Ovary (tissue), 9 donors: Measurements from ENCODE around the gene SLC6A9. TPM values are rescaled to one million over a fixed set of nuclear protein-coding genes. Genes with fewer than 3 reads are reported as not detected.

Experiments used
- DNase-seq, 5 donors: peaks; one replicate each; pipeline ENCODE4 v3.0.0-alpha.2; 2019 to 2020
- H3K27ac ChIP-seq, 2 donors: fragments of 200-600 bp; one replicate each; pipeline versions ENCODE4 v1.5.1 to v1.8.0; 2019 to 2022
- H3K27me3 ChIP-seq: fragments of 200-600 bp; one replicate; pipeline ENCODE4 v1.8.0; 2022
- H3K36me3 ChIP-seq: fragments of 200-600 bp; sonication (generic); one replicate; pipeline ENCODE4 v1.5.1; 2019
- H3K4me1 ChIP-seq: one replicate; pipeline ENCODE4 v1.8.1; 2013; ENCODE audit warnings: mild to moderate bottlenecking, moderate library complexity; ENCODE audit not compliant: insufficient read depth
- H3K4me3 ChIP-seq: fragments of 200-600 bp; sonication (generic); one replicate; pipeline ENCODE4 v1.5.1; 2017
- H3K9me3 ChIP-seq, 2 donors: fragments of 200-600 bp in 1 of 2; sonication (generic) in 1 of 2; one replicate each; pipeline versions ENCODE4 v1.5.1 to v1.8.1; 2013 to 2019; ENCODE audit warnings: mild to moderate bottlenecking in 1 of 2, moderate library complexity in 1 of 2
- EP300 ChIP-seq: sonication (generic); formaldehyde crosslinking; IDR thresholded peaks from one replicate; pipeline ENCODE4 v1.6.1; 2017; ENCODE audit warnings: antibody characterized with exemption
- POLR2A ChIP-seq: fragments of 450-650 bp; IDR thresholded peaks from one replicate; pipeline ENCODE4 v1.6.1; 2017; ENCODE audit warnings: antibody characterized with exemption, mild to moderate bottlenecking, moderate library complexity
- WGBS, 3 donors: extraction: QIAGEN DNeasy Blood & Tissue Kit in 1 of 3; methylation state at CpG; one replicate each; pipeline versions ENCODE4 v1.1.5 to v1.1.7; 2013 to 2017; 5-methylcytosine and 5-hydroxymethylcytosine counted together
- intact Hi-C, 4 donors: fragments of 100-400 bp; cut with DNase I; formaldehyde crosslinking; loops; one replicate each; pipeline versions ENCODE4 v1.11.0 to v1.15.1; 2022 to 2023
- polyA plus RNA-seq, 2 donors: library from polyadenylated mRNA; stranded (reverse); fragments of 200-250 nt in 1 of 2; fragments of 350-450 nt in 1 of 2; fragmentation: Illumina TruSeq in 1 of 2; extraction: RNeasy Lipid Tissue Mini Kit (QIAGEN cat#74804) in 1 of 2; gene quantifications; one replicate each; pipeline ENCODE4 v1.2.3, GENCODE V29; 2013 to 2014
- total RNA-seq, 7 donors: library from RNA; depleted of rRNA in 2 of 7; stranded (reverse); fragments of >200 nt in 2 of 7; fragmentation: NEBNext Ultra II Directional in 3 of 7; extraction: Animal tissue kit (Norgen Biotek cat#: 25700) in 3 of 7; gene quantifications; one replicate each; pipeline versions ENCODE4 v1.1.0 to v1.2.4, GENCODE V29; 2016 to 2023
- TF ChIP-seq, protein P1 (sequence below), 3 donors: fragments of 450-650 bp in 2 of 3; fragments of 200-600 bp in 1 of 3; IDR thresholded peaks; one replicate each; pipeline versions ENCODE4 v1.5.1 to v1.8.0; 2016 to 2022; ENCODE audit warnings: antibody characterized with exemption in 3 of 3, mild to moderate bottlenecking in 1 of 3
- donor health status: DM: no; HTN: no; CAD: no; lungs with moderate emphysema.
- donor health status: DM: no; HTN: no; CAD: no.
- donor health status: Bipolar disorder and iron deficiency.
- donor health status: DM: yes; HTN: yes; CAD: no.
- donor health status: DM: no; HTN: no; CAD: no.
- donor health status: DM: yes; HTN: yes; CAD: no.

Gene SLC6A9
- total and polyA plus RNA-seq, 9 donors: 1.1 to 74.1 (median 4.6) TPM

DNA sequence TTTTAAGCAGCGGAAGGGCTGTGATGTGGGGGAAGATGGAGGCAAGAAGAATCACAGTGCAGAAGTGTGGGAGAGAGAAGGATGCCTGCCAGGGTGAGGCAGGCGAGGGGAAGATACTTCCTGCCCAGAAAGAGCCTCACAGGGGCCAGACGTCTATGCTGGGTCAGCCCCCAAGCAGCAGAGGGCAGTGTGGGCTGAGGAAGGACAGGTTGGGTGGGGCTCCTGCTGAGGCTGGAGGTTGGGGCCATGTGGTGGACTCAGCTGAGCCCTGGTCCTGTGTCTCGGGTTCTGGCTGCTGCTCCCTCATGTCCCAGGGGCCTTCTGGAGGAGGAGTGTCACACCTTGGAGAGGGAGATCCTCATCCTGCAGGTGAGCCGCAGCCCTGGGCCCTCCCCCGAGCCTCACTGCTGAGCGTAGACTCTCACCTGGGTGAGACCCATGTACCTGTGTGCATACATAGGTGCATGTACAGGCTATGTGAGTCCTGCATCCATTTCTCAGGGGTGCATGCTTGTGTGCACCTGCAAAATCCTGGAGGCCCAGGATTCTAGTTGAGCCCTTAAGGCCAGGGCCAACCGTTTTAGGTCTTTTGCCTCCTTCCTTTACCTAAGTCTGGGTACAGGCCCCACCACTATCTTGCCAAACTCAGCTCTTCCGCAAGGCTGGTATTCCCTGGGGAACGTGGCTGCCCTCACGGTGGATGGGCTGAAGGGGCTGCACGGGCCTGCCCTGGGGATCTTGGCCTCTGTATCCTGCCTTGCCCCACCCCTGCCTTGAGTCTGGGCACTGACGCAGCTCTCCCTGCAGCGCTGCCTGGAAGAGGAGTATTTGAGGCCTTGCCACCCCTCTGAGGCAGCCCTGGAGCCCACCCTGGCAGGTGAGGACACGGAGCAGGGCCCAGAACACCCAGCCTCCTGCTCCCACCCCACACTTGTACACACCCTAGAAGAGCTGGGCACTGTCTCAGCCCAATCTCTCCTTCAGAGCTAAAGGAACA, 36.2 kb downstream of the SLC6A9 start:
- intact Hi-C loops: loop anchor here in 1 of 4 donors (5.0 kb wide), 1 partner anchor 642 kb away; no protein-coding TSS in a partner anchor
- H3K4me3 ChIP-seq: no peak overlapping the region
- H3K4me1 ChIP-seq: peaks cover 1% of the 10 kb centered on the region
- H3K27me3 ChIP-seq: no peaks in the 10 kb centered on the region
- no peaks in the 10 kb centered on the region for H3K9me3 ChIP-seq
- no peak for DNase-seq
- H3K36me3 ChIP-seq: no peaks in the 10 kb centered on the region
- TF ChIP-seq, protein P1, sequence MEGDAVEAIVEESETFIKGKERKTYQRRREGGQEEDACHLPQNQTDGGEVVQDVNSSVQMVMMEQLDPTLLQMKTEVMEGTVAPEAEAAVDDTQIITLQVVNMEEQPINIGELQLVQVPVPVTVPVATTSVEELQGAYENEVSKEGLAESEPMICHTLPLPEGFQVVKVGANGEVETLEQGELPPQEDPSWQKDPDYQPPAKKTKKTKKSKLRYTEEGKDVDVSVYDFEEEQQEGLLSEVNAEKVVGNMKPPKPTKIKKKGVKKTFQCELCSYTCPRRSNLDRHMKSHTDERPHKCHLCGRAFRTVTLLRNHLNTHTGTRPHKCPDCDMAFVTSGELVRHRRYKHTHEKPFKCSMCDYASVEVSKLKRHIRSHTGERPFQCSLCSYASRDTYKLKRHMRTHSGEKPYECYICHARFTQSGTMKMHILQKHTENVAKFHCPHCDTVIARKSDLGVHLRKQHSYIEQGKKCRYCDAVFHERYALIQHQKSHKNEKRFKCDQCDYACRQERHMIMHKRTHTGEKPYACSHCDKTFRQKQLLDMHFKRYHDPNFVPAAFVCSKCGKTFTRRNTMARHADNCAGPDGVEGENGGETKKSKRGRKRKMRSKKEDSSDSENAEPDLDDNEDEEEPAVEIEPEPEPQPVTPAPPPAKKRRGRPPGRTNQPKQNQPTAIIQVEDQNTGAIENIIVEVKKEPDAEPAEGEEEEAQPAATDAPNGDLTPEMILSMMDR (IDR thresholded peaks at IDR 0.05): no peak
- no peak for TF ChIP-seq EP300
- TF ChIP-seq POLR2A: no peak
- 70 to 77% (median 74%) methylated on average over 15 of the region's 15 CpGs for WGBS, 3 donors
- H3K27ac ChIP-seq: no peak overlapping the region

DNA sequence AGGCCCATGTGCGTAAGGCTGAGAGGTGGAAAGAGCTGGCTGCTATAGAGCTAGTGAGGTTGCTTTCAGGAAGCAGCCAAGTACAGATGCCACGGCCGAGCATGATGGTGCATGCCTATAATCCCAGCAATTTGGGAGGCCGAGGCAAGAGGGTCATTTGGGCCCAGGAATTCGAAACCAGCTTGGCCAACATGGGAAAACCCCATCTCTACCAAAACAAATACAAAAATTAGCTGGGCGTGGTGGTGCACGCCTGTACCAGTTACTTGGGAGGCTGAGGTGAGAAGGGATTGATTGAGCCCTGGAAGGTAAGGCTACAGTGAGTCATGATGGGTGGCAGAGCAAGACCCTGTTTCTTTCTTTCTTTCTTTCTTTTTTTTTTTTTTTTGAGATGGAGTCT, 37.2 kb downstream of the SLC6A9 start:
- Histone ChIP-seq H3K4me1 (peaks cover 1% of the 10 kb centered on the region), H3K36me3 (no peaks in the 10 kb centered on the region), H3K4me3 (no peak overlapping the region), H3K27me3 (no peaks in the 10 kb centered on the region), H3K9me3 (no peaks in the 10 kb centered on the region), H3K27ac (no peak overlapping the region)
- no peak for TF ChIP-seq EP300
- TF ChIP-seq, protein P1 (IDR thresholded peaks at IDR 0.05): no peak
- TF ChIP-seq POLR2A: no peak
- DNase-seq: no peak
- intact Hi-C loops: loop anchor here in 1 of 4 donors (5.0 kb wide), 1 partner anchor 643 kb away; no protein-coding TSS in a partner anchor
- 90 to 92% (median 90%) methylated on average over 7 of the region's 7 CpGs for WGBS, 3 donors

DNA sequence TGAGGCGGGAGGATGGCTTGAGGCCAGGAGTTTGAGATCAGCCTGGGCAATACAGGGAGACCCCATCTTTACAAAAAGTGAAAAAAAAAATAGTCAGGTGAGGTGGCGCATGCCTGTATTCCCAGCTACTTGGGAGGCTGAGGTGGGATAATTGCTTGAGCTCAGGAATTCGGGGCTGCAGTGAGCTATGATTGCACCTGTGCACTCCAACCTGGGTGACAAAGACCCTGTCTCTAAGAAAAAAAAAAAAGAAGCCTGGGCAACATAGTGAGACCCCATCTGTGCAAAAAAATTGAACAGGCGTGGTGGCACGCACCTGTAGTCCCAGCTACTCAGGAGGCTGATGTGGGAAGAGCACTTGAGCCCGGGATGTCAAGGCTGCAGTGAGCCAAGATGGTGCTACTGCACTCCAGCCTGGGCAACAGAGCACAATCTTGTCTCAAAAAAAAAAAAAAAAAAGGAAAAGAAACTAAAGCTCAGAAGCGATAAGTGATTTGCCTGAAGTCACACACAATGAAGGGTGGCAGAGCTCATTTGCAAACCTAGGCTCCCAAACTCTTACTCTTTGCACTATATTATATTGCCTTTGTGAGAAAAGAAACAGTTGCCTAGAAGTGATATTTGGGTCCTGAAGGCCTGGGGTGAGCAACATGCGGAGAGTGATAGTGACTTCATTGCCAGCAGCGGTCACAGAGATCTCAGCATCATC, 37.9 kb downstream of the SLC6A9 start:
- DNase-seq: no peak
- intact Hi-C loops: loop anchor here in 1 of 4 donors (5.0 kb wide), 1 partner anchor 644 kb away; no protein-coding TSS in a partner anchor
- H3K27me3 ChIP-seq: no peaks in the 10 kb centered on the region
- H3K9me3 ChIP-seq: no peaks in the 10 kb centered on the region
- no peak overlapping the region for H3K27ac ChIP-seq
- H3K36me3 ChIP-seq: no peaks in the 10 kb centered on the region
- H3K4me1 ChIP-seq: peaks cover 1% of the 10 kb centered on the region
- no peak overlapping the region for H3K4me3 ChIP-seq
- no peak for TF ChIP-seq POLR2A
- TF ChIP-seq, protein P1 (IDR thresholded peaks at IDR 0.05): no peak
- no peak for TF ChIP-seq EP300
- 86 to 92% (median 91%) methylated on average over 9 of the region's 9 CpGs for WGBS, 3 donors

DNA sequence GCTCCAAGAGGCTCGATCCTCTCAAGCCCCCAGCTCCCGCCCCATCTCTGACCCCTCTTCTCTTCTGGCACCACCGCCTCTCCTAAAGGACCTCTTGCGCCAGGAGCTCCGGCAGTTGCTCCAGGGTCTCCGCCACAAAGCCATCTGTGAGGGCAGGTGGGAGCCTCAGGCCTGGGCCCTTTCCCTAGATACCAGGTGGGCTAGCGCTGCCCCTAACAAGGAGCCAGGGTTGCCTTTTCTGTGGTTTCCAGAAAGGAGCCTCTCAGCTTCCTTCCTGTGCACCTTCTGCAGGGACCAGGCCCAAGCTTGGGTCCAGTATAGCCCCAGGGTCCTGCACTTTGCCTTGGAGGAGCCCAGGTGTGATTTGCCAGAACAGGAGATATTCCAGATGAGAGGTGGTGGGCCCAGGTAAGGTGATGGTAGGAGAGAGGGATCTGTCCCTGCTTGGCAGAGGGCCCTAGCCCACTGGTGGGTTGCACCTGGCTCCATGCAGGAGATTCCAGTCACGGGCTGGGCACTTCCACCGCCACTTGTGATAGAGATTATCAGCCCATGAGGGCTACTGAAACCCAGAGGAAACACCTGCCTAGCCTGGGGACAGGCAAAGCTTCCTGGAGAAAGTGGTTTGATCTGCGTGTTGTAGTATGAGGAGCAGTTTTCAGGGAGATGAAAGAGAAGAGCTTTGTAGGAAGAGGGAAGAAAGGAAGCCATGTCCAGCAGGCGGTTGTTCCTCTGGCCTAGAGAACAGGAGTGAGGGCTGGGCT, 38.8 kb downstream of the SLC6A9 start:
- peak overlapping the region; percentile 62 for H3K4me3 ChIP-seq
- peak overlapping the region in 1 of 2 donors; percentile 51 for H3K27ac ChIP-seq
- intact Hi-C loops: loop anchor here in 1 of 4 donors (5.0 kb wide), 1 partner anchor 645 kb away; no protein-coding TSS in a partner anchor
- TF ChIP-seq POLR2A (no peak), EP300 (no peak)
- TF ChIP-seq, protein P1 (IDR thresholded peaks at IDR 0.05): no peak
- no peak for DNase-seq
- H3K9me3 ChIP-seq: no peaks in the 10 kb centered on the region
- 43 to 56% (median 47%) methylated on average over 11 of the region's 11 CpGs for WGBS, 3 donors
- H3K27me3 ChIP-seq: no peaks in the 10 kb centered on the region
- peaks cover 1% of the 10 kb centered on the region for H3K4me1 ChIP-seq
- no peaks in the 10 kb centered on the region for H3K36me3 ChIP-seq
